Left lobe of liver (tissue), 2 donors: ENCODE results near the gene MS4A13. TPM values are rescaled to one million over a fixed set of nuclear protein-coding genes. Genes with fewer than 3 reads are reported as not detected.
"Not testable (repeated sequence)": the region's sequence is repeated elsewhere in the genome, so short reads cannot be mapped to it uniquely, and the experiment has no call there.

ENCODE experiments used
- ATAC-seq: fragments of 200-7000 bp; cut with Tn5 transposase; one replicate; pipeline ENCODE4 v1.9.1; 2020; ENCODE audit warnings: mild to moderate bottlenecking, moderate library complexity
- DNase-seq: peaks from one replicate; pipeline ENCODE4 v3.0.0-alpha.2; 2020; ENCODE audit warnings: low spot score
- total RNA-seq: library from RNA; stranded (reverse); gene quantifications from one replicate; pipeline ENCODE4 v1.2.1, GENCODE V29; 2021
- donor health status: DM: no; HTN: no; CAD: no; lungs with moderate emphysema.
- donor health status: DM: no; HTN: yes; CAD: no.

Gene MS4A13, protein sequence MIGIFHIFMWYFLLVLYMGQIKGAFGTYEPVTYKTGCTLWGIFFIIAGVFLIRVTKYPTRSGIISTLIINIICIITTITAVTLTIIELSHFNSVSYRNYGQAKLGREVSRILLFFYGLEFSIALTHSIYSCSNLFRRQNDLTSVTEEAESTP
- not detected for total RNA-seq

DNA sequence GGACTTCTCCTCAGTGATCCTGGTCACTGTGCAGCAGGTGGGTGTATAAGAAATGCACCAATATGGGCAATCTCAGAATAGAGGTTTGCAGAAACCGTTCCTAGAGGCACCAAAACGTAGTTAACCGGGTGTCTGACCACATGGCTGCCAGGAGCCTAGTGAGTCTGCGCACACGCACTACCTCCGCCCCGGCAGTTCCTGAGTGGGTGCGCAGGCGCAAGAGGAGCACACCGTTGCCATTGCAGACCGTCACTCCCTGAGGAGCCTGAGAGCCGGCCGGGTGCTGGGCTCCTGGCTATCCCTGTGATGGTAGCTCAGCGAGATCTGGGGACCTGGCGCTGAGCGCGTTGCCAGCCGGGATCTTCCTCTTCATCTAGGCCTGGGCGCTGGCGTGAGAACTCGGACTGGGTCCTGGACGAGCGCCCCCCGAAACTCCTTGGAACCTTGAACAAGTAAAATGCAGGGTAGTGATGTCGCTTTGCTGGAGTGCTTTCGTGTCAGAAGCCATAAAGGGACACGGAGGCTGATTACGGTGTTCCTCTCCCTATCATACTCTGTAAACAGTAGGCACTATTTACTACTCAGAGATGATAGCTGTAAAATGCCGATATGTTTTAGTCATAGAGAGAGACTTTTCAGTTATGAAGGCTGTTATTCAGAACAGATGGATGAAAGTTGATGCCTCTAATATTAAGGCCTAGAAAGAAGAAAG is at the start of gene MS4A13:
Gene MS4A13, plus strand, starts transcription at position 249 of the 712 bp plus-strand sequence. CDS start 2,692 bp downstream, outside the sequence.
- DNase-seq (no peak), ATAC-seq (no peak)

DNA sequence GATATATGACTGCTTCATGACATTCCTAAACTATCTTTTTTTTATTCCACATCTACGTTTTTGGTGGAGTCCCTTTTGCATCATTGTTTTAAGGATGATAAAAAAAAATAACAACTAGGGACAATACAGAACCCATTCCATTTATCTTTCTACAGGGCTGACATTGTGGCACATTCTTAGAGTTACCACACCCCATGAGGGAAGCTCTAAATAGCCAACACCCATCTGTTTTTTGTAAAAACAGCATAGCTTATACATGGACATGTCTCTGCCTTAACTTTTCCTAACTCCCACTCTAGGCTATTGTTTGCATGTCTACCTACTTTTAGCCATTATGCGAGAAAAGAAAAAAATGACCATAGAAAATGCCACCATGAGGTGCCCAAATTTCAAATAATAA is 46.4 kb upstream of the MS4A13 start:
- no peak for DNase-seq
- ATAC-seq = no peak

DNA sequence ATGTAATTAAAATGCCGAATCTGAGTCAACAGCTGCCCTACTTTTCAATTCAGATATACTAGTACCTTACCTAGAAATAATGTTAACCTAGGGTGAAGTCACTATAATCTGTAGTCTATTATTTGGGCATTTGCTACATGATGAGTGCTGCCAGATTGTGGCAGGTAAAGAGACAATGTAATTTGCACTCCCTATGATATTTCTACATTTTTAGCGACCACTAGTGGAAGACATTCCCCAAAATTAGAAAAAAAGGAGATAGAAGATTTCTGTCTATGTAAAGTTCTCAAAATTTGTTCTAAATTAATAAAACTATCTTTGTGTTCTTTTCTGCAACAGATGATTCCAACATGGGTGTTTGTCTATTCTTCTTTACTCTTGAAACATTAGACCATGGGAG is 45.5 kb upstream of the MS4A13 start:
- no peak for ATAC-seq

DNA sequence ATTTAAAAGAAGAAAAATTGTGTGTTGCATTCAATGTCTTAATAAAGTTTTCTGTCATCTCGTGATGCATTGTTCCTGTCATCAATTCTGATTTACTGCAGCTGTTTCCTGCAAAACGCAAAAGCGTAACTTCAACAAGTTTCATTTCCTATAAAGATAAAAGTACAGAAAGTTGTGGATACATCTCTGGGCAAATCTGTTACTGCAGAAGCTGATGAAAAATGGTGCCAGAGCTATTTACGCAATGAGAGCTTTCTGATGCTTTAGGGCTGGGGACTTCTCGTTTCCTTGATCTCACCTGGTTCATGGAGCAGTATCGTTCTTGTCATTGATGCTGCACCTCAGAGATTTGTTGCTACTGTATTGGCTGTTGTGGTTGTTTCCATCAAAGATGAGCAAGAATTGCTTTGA is 38.2 kb upstream of the MS4A13 start:
- no peak for ATAC-seq
- DNase-seq = no peak

More for the DNA sequence above, 45.5 kb upstream of the MS4A13 start:
- no peak for DNase-seq

DNA sequence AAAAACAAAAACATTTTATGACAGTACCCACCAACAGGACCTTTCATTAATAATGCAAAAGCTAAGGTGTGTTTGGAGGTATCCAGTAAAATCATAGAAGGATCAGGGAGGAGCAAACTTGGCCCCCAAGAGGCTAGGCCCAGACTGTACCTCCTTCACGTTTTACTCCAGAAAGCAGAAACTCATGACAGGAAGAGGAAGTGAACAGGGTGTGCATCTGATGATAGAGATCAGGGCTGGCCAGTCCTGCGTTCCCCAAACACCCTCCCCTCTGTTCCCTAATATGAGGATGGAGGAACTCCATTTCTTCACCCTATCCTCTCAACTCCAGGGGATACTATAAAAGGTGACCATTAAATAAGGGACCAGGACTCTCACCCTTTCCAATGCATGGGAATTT is 32.8 kb upstream of the MS4A13 start:
- DNase-seq = no peak
- ATAC-seq = peak; percentile 37

DNA sequence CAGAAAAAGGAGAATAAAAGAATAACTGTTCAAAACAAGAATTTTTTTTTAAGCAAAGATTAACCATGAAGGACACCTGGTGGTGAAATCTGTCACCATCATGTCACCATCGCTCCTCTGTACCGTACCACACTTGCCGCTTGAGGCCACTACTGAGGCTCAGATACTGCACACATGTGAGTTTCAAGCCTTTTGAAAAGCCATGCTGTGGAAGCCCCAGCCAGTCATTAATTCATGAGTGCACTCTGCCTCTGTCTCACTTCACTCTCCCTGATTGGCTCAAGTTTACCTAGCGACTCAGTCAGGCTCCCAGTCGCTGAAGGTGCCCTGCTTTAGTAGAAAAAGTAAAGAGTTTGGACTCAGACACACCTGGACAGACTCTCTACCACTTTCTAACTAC is 29.2 kb upstream of the MS4A13 start:
- ATAC-seq (peak; percentile 86), DNase-seq (no peak)

DNA sequence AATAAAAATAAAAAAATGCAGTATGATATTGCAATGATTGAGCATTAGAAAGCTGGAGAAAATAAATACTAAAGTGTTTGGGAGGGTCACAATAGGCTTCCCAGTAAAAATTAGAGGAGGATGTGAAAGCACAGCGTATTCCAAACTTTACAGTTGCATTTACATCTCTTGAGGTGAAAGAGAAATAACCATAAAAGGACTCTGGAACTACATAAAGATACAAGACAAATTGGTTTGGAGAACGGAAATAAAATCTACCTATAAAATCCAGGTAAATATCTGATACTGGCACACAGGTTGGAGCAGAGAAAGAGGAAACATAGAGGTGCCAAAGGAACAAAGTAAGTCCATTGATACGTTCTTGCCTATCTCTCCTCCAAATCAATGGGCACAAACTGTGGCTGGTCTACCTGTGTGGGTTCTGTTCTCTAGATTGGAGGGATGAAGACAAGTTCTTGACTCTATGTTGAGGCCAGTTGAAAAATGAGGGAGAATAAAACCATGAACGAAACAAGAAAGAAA is 22.6 kb upstream of the MS4A13 start, which contains the start of gene MS4A12:
Gene MS4A12, plus strand, starts transcription at position 291 of the 522 bp plus-strand sequence. CDS start 4,541 bp downstream, outside the sequence.
- DNase-seq = no peak
- ATAC-seq = no peak

DNA sequence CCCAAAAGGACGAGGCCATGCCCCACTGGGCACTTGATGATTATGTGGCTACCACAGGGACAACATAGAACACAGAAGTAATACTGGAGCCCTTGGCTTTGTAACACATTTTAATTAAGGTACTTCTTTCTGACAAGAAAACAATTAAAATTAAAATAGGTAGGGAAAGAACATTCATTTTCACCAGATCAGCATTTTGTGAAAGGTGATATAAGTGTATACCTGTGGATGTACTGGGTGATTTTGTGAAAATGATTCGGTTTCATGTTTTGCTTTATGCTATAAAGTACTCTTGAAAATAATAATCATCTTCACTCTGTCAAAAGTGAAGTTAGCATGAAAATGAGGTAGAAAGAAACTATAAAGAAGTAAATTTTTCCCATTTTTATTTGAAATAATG is 21.7 kb upstream of the MS4A13 start:
- no peak for DNase-seq
- ATAC-seq = no peak

DNA sequence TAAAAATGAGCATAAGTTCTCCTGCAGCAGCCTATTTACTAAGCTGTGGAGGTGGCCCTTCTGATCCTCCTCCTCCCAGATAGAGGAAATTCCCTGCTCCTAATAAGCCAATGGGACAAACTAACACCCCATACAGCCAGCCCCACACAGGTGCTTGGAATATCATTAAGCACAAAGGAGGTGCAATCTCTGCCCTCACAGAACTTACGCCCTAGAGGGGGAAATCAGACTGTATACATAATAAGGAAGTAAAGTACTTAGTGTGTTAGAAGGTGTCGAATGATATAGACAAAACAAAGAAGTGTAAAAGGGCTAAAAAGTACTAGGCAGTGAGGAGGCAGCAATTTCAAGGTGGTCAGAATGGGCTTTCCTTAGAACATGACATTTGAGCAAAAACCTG is 16.8 kb upstream of the MS4A13 start:
- ATAC-seq (no peak), DNase-seq (no peak)

DNA sequence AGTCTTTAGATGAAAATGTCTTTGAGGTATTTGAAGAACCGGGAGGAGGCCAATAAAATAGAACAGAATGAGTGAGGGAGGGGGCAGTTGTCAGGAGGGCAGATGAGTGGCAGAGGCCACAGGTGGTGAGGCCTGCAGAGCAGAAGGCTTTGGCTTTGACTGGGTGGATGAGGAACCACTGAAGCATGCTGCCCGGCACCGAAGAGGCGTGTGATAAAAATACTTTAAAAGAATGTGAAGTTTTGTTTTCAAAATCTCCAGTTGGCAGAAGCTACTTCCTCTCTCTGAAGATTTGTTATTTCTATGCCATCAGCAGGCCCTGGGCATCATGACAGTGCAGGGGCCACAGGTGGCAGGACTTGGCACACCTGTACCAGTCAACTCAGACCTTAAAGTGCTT is 16.3 kb upstream of the MS4A13 start:
- DNase-seq = no peak
- no peak for ATAC-seq

DNA sequence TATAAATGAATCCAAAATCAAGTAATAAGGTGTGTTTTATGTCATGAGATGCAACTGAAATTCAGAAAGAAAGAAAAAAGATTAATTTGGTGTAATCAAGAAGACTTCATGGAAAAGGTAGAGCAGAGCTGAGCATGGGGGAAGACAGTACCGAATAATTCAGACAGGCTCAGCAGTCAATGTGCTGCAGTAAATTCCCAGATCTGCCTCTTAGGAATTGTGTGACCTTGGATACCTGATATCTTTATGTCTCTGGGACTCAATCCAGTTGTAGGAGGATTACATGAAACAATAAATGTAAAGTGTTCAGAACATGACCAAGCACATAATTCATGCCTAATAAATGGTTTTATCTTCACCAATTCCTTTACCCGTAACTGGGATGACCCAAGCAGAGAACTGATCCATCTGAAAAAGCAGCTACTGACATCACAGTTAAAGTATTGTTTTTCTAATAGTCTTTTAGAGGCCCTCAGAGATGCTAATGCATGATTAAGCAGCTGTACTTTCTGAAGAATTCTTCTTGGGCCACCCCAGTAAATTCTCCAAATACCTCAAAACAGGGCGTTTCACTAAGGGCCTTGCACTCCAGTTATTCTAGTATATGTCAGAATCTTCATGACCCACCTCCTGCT is 14.8 kb upstream of the MS4A13 start:
- DNase-seq (no peak), ATAC-seq (no peak)

DNA sequence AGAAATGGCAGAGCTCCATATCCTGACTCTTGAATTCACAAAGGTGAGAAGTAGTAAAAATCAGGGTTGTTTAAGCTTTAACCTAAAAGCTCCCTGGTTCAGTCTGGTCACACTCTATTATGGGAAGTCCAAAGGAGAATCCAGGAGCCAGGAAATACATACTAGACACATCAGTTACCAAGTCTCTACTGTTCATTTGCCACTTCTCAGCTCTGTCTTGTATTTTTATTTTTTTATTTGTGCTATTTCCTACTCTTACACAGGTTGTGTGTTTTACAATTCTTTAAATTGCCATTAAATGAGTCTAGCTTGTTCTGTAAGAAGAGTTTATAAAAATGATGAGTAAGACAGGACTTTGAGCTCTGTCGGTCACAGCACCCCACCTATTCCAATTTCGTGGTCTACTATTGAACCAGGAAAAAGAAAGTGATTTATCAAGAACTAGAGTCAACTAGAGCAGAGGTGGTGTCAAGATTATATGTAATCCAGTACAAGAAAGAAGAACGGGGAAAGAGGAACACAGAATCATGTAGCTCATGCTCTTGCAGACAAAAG is 12.9 kb upstream of the MS4A13 start:
- DNase-seq = no peak
- ATAC-seq = no peak

DNA sequence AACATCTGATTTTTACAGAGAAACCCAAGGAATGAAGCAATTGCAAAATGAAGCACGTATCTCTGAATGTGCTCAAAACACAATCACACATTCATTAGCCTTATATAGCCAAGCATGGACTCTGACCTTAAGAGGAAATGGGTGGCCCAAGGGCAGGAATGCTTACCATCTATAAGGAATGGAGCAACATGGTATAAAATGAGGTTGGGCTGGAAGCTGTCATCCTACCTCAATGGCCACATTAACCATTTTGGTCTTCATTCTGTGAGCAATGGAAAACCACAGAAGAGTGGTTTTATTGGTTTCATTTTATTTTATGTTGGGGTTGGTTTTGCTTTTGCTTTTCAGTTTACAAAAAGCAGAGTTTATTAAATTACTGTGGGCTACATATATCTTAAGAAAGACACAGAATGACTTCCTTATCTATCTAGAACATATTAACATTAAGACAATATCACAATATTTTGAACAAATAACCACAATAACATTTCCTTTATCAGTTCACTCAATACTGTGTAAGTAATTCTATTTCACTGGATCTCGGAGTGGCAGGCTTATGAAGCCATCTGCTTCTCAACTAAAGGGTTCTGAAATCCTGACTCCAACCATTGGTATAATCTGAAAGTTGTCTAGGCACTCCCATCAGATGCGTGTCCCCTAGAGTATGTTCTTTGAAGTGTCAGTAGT is 10.8 kb upstream of the MS4A13 start:
- ATAC-seq = no peak
- no peak for DNase-seq

DNA sequence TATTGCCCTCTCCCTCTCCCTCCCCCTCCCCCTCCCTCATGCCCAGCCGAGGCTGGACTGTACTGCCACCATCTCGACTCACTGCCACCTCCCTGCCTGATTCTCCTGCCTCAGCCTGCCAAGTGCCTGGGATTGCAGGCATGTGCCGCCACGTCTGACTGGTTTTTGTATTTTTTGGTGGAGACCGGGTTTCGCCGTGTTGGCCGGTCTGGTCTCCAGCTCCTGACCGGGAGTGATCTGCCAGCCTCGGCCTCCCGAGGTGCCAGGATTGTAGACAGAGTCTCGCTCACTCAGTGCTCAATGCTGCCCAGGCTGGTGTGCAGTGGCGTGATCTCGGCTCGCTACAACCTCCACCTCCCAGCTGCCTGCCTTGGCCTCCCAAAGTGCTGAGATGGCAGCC is 5.6 kb upstream of the MS4A13 start:
- ATAC-seq, DNase-seq: not testable (repeated sequence)

DNA sequence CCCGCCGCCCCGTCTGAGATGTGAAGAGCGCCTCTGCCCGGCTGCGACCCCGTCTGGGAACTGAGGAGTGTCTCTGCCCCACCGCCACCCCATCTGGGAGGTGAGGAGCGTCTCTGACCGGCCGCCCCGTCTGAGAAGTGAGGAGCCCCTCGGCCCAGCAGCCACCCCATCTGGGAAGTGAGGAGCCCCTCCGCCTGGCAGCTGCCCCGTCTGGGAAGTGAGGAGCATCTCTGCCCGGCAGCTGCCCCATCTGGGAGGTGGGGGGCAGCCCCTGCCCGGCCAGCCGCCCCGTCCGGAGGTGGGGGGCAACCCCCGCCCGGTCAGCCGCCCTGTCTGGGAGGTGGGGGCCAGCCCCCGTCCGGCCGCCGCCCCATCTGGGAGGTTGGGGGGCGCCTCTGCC is 5.0 kb upstream of the MS4A13 start:
- DNase-seq, ATAC-seq: not testable (repeated sequence)

DNA sequence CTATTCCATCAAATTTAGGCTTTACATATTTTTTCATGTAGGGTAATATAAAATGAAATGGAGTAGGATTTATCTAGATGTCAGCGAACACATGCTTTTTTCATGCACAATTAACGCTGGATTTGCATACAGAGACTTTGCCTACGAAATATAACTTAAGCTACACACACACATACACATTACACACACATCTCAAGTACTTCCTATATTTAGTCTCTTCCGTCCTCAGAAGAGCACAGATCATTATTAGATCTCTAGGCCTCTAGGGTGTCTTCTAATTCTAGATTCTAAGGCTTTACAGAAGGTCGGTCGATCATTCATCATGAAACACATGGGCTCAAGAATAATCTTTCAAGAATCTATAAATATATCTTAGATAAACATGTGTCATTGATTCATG is 3.8 kb upstream of the MS4A13 start:
- no peak for DNase-seq
- ATAC-seq = no peak

DNA sequence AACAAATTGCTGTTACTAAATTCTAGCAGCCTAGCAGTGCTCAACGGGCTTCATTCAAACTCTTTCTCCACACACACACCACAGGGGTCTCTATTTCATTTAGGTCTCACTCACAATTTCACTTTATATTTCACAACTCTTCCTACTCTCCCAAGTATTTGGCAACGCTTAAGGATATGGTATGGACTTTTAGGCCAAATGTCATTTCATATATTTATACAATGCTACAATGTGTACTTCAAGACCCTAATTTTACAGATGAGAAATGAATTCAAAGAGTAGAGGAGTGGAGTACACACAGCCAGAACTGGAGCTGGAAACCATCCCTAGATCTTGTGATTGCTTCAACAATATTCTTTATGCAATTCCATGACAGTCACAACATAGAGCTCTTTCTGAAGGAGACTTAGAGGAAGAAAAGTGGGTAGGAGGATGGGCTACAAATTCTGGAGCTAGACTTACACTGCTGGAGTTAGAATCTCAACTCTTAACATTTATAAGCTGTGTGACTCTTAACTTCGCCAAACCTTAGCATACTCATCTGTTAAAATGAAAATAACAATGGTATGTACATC is 2.5 kb upstream of the MS4A13 start:
- ATAC-seq (no peak), DNase-seq (no peak)

DNA sequence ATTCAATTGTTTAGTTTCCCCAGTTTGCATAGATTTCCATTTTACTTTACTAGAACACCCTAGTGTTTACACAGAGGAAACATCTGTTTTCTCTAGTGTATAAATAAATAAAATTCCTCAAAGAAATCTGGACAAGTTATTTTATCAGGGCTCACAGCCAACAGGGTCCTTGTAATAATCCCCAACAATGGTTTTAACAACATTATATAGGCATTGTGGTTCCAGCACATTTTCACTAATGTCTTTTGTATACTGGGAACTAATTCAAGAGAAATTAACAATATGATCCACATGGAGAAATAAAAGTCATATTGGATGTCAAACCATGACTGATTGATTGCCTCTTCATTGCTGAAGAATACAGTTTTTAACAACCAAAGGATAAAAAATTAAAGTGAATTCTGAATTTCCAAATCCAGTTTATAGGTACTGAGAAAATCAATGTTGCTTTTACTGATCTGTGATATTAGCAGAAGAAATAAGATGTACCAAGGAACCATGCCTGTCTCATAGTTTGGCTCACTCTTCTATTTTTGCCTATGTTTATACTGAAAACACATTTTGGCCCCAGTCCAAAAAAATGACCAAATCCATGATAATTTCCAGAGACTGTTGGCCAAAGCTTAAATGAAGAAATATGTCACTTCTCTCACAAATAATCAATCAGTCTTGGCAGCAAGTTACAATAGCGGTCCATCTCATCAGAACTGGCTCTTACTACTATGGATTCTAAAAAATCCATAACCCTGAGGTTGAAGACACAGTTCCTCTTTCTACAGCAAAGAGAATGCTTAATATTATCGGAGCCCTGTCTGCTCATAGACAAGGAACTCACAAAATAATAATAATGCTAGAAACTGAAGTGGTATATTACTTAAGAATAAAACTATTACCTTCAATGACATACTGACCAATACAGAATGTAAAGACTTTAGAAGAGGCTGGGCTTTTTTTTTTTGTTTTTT is 1.4 kb upstream of the MS4A13 start:
- ATAC-seq (no peak), DNase-seq (no peak)

DNA sequence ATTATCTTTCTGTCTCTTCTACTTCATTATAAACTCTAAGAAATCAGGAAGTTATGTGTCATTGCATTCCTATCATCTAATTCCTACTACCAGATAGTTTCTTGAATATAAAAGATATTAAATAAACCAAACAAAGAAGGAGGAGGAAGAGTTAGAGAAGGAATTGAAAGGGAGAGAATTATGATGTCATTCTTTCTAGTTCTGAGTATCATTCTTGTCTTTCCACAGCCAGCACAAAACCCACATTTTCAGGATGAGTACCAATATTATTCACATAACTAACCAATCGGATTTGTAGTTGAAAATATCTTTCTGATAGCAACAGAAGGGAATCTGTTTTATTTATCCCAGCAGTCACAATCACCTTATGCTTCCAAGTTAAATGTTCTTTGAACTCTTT is 13.3 kb downstream of the MS4A13 start:
- ATAC-seq = no peak
- no peak for DNase-seq

DNA sequence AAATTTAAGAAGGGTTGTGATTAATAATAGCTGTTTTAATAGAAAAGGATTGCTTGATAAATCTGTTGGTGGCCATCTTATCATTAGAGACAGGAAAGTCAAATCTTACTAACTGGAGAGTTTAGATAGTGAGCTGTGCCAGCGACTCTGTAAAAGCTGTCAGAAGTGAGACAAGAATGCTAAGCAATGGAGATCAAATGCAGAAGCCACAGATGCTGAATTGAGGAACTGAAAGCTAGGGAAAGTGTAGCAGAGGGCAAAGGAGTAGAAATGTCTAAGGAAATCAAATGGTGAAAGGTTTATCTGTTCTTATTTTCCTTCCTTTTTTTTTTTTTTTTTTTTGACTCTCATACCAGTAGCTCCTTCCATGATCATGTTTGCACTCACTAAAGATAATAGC is 13.7 kb downstream of the MS4A13 start:
- ATAC-seq = no peak

More for the DNA sequence above, 13.7 kb downstream of the MS4A13 start:
- no peak for DNase-seq
